Vagina (tissue), 2 donors: ENCODE data around the gene COL23A1.

Experiments
- CTCF ChIP-seq, 3 experiments: fragments of 450-650 bp in 2 of 3; fragments of 200-600 bp in 1 of 3; sonication (generic) in 1 of 3; IDR thresholded peaks; one replicate each; pipeline ENCODE4 v1.5.1; 2017 to 2019; ENCODE audit warnings: antibody characterized with exemption in 3 of 3, mild to moderate bottlenecking in 2 of 3, moderate library complexity in 2 of 3
- POLR2A ChIP-seq, 2 donors: fragments of 450-650 bp; IDR thresholded peaks; one replicate each; pipeline ENCODE4 v1.6.1; 2017; ENCODE audit warnings: antibody characterized with exemption in 2 of 2, mild to moderate bottlenecking in 2 of 2, moderate library complexity in 2 of 2

GRCh38 chr5:178341851-178342140 lies 248.4 kb downstream of the COL23A1 start:
- TF ChIP-seq POLR2A (IDR thresholded peaks at IDR 0.05) (no peak), CTCF (IDR thresholded peaks at IDR 0.05) (no peak)
